HepG2 (cell line): ENCODE data around the gene STK32C. TPM values are rescaled to one million over a fixed set of nuclear protein-coding genes. Genes with fewer than 3 reads are reported as not detected.

ENCODE experiments used
- BCL6 ChIP-seq: IDR thresholded peaks from 2 replicates; pipeline ENCODE4 v1.6.1; 2016; ENCODE audit warnings: missing genetic modification reagents, missing compliant biosample characterization
- DZIP1 ChIP-seq: sonication (generic); formaldehyde crosslinking; IDR thresholded peaks from 2 replicates; pipeline ENCODE4 v1.5.0; 2020; ENCODE audit warnings: mild to moderate bottlenecking, missing genetic modification reagents
- ETV5 ChIP-seq: IDR thresholded peaks from 2 replicates; pipeline ENCODE4 v1.6.1; 2018; ENCODE audit warnings: missing biosample characterization, missing genetic modification reagents, inconsistent platforms, borderline replicate concordance
- HES4 ChIP-seq: sonication (generic); formaldehyde crosslinking; IDR thresholded peaks from 2 replicates; pipeline ENCODE4 v1.9.0; 2021; ENCODE audit warnings: mild to moderate bottlenecking, missing genetic modification reagents, borderline replicate concordance
- HMGA1 ChIP-seq: sonication (generic); formaldehyde crosslinking; conservative IDR thresholded peaks from 2 replicates; pipeline ENCODE4 v1.4.0; 2020; ENCODE audit warnings: missing genetic modification reagents
- IKZF1 ChIP-seq: fragments of 450-650 bp; IDR thresholded peaks from 2 replicates; pipeline ENCODE4 v1.7.1; 2016
- NBN ChIP-seq: fragments of 450-650 bp; conservative IDR thresholded peaks from 2 replicates; pipeline ENCODE4 v1.6.1; 2017
- RAD51 ChIP-seq: fragments of 450-650 bp; IDR thresholded peaks from 2 replicates; pipeline ENCODE4 v1.6.1; 2016; ENCODE audit warnings: borderline replicate concordance
- RCOR2 ChIP-seq: IDR thresholded peaks from 2 replicates; pipeline ENCODE4 v1.6.1; 2016; ENCODE audit warnings: missing biosample characterization, missing genetic modification reagents
- RFX1 ChIP-seq: fragments of 450-650 bp; IDR thresholded peaks from 2 replicates; pipeline ENCODE4 v1.6.1; 2017
- SMAD9 ChIP-seq: sonication (generic); formaldehyde crosslinking; IDR thresholded peaks from 2 replicates; pipeline ENCODE4 v1.5.1; 2020; ENCODE audit warnings: mild to moderate bottlenecking, missing genetic modification reagents
- TFE3 ChIP-seq: IDR thresholded peaks from 2 replicates; pipeline ENCODE4 v1.6.1; 2016
- TRIM22 ChIP-seq: fragments of 450-650 bp; IDR thresholded peaks from 2 replicates; pipeline ENCODE4 v1.6.1; 2017
- YY1 ChIP-seq: IDR thresholded peaks from 2 replicates; pipeline ENCODE4 v1.6.1; 2011; ENCODE audit warnings: low read length, low read depth, moderate library complexity, mild to moderate bottlenecking; ENCODE audit not compliant: insufficient read depth, insufficient replicate concordance
- ZNF121 ChIP-seq: sonication (generic); formaldehyde crosslinking; IDR thresholded peaks from 2 replicates; pipeline ENCODE4 v1.5.0; 2020; ENCODE audit warnings: mild to moderate bottlenecking, missing genetic modification reagents
- ZNF160 ChIP-seq: sonication (generic); formaldehyde crosslinking; IDR thresholded peaks from 2 replicates; pipeline ENCODE4 v1.8.0; 2022; ENCODE audit warnings: mild to moderate bottlenecking, inconsistent platforms, missing genetic modification reagents
- ZNF33B ChIP-seq: sonication (generic); formaldehyde crosslinking; IDR thresholded peaks from 2 replicates; pipeline ENCODE4 v1.5.1; 2020; ENCODE audit warnings: mild to moderate bottlenecking, missing genetic modification reagents
- ZNF724P ChIP-seq: sonication (generic); formaldehyde crosslinking; IDR thresholded peaks from 2 replicates; pipeline ENCODE4 v1.8.0; 2022; ENCODE audit warnings: missing genetic modification reagents, borderline replicate concordance
- polyA plus RNA-seq, 8 experiments: library from polyadenylated mRNA; depleted of rRNA in 3 of 8; stranded (reverse) in 7 of 8; unstranded in 1 of 8; fragments of >200 nt; fragmentation: Illumina TruSeq in 4 of 8; extraction: Trizol in 4 of 8; gene quantifications; 2 replicates each; pipeline versions ENCODE4 v1.2.1 to v1.2.3, GENCODE V29; 2011 to 2016; ENCODE audit warnings: low read depth in 4 of 8, missing spikeins in 1 of 8, mixed read lengths in 1 of 8; ENCODE audit not compliant: insufficient read depth in 1 of 8
- total RNA-seq, 5 experiments: library from RNA; depleted of rRNA; stranded (reverse); fragments of >200 nt; fragmentation: Illumina TruSeq; extraction: Trizol; gene quantifications; 2 replicates each; pipeline ENCODE4 v1.2.3, GENCODE V29; 2016; ENCODE audit warnings: low read depth in 1 of 5
- TF ChIP-seq, protein P1 (sequence below): sonication (generic); formaldehyde crosslinking; IDR thresholded peaks from 2 replicates; pipeline ENCODE4 v1.4.0; 2020; ENCODE audit warnings: missing genetic modification reagents
- TF ChIP-seq, protein P2 (sequence below): sonication (generic); formaldehyde crosslinking; IDR thresholded peaks from 2 replicates; pipeline ENCODE4 v1.5.0; 2020; ENCODE audit warnings: missing genetic modification reagents
- TF ChIP-seq, protein P3 (sequence below): sonication (generic); formaldehyde crosslinking; IDR thresholded peaks from 2 replicates; pipeline ENCODE4 v1.4.0; 2020; ENCODE audit warnings: missing genetic modification reagents

Gene STK32C
- total and polyA plus RNA-seq, 2 of the 13 experiments (the other 11 are each of a cell fraction or from before 2014, with no cell fraction given): 10.9 to 19.4 TPM

DNA sequence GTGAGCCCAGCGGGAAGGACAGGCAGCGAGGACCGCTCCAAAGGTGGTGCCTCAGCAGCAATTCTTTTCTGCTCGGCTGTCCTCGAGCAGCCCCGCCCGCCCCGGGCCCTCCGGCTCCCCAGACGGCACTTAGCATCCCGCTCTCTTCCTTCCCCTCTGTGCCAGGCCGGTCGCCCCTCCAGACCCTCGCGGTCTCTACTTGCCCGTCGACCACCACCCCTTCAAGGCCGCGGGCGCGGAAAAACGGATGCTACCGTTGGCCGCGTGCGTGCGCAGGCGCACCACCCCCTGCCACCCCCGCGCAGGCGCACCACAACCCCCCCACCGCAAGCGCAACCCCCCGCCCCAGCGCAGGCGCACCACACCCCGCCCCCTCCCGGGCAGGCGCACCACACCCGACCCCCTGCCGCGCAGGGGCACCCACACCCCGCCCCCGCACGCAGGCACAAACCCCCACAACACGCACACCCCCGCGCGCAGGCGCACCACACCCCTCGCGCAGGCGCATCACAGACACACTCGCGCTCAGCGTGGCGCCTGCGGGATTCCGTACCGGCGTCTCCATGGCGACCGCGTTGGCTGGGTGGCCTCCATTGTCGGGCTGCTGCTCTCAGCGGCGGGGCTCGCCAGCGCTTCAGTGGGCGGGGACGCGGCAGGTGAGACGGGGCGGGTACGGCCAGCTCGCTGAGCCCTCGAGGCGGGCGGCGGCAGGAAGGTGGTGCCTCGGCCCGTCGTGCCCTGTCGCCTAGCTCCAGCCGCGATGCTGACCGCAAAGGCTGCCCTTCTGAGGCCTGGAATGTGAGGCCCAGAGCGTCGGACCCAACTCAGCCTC, 24.1 kb upstream of the STK32C start, which contains the start of gene LRRC27 (continued):
- TF ChIP-seq, protein P1, sequence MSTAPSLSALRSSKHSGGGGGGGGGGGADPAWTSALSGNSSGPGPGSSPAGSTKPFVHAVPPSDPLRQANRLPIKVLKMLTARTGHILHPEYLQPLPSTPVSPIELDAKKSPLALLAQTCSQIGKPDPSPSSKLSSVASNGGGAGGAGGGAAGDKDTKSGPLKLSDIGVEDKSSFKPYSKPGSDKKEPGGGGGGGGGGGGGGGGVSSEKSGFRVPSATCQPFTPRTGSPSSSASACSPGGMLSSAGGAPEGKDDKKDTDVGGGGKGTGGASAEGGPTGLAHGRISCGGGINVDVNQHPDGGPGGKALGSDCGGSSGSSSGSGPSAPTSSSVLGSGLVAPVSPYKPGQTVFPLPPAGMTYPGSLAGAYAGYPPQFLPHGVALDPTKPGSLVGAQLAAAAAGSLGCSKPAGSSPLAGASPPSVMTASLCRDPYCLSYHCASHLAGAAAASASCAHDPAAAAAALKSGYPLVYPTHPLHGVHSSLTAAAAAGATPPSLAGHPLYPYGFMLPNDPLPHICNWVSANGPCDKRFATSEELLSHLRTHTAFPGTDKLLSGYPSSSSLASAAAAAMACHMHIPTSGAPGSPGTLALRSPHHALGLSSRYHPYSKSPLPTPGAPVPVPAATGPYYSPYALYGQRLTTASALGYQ (CRISPR knock-in tag): peak; percentile 42; the same call in 1 of the 2 replicates
- no peak; the same call in 1 of the 2 replicates for TF ChIP-seq DZIP1 (CRISPR knock-in tag)
- TF ChIP-seq ZNF121 (CRISPR knock-in tag): peak; percentile 41; the same call in 1 of the 2 replicates
- no peak for TF ChIP-seq RCOR2
- TF ChIP-seq, protein P2, sequence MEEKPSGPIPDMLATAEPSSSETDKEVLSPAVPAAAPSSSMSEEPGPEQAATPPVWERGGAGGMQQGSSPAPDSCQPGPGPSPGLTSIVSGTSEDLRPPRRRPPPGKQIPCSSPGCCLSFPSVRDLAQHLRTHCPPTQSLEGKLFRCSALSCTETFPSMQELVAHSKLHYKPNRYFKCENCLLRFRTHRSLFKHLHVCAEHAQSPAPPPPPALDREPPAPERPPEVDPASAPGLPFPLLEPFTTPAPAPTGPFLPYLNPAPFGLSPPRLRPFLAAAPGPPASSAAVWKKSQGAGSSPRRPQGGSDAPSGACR (CRISPR knock-in tag): no peak
- no peak for TF ChIP-seq SMAD9 (CRISPR knock-in tag)
- peak; percentile 96 for TF ChIP-seq RFX1
- peak; percentile 41; the same call in 1 of the 2 replicates for TF ChIP-seq TFE3 (CRISPR knock-in tag)
- no peak for TF ChIP-seq NBN
- TF ChIP-seq ZNF724P (CRISPR knock-in tag): no peak
- TF ChIP-seq TRIM22: no peak
- TF ChIP-seq ZNF33B: no peak
- no peak for TF ChIP-seq HMGA1
- TF ChIP-seq IKZF1: no peak
- TF ChIP-seq BCL6: peak; percentile 23; the same call in 1 of the 2 replicates
- TF ChIP-seq YY1: peak; percentile 94
- no peak for TF ChIP-seq RAD51
- no peak for TF ChIP-seq ETV5 (CRISPR knock-in tag)
- TF ChIP-seq HES4 (CRISPR knock-in tag): peak; percentile 74; the same call in 1 of the 2 replicates
- TF ChIP-seq ZNF160 (CRISPR knock-in tag): peak; percentile 67; the same call in 1 of the 2 replicates
- TF ChIP-seq, protein P3, sequence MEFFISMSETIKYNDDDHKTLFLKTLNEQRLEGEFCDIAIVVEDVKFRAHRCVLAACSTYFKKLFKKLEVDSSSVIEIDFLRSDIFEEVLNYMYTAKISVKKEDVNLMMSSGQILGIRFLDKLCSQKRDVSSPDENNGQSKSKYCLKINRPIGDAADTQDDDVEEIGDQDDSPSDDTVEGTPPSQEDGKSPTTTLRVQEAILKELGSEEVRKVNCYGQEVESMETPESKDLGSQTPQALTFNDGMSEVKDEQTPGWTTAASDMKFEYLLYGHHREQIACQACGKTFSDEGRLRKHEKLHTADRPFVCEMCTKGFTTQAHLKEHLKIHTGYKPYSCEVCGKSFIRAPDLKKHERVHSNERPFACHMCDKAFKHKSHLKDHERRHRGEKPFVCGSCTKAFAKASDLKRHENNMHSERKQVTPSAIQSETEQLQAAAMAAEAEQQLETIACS: peak; percentile 51; the same call in 1 of the 2 replicates
